Epithelial cell of proximal tubule (primary cell): ENCODE measurements around the gene CD59. TPM values are rescaled to one million over a fixed set of nuclear protein-coding genes. Genes with fewer than 3 reads are reported as not detected.
"Not testable (repeated sequence)": the region's sequence is repeated elsewhere in the genome, so short reads cannot be mapped to it uniquely, and the experiment has no call there.

Source experiments
- DNase-seq: peaks from one replicate; pipeline ENCODE4 v3.0.0-alpha.2; 2011; ENCODE audit warnings: low read depth
- H3K4me3 ChIP-seq: 2 replicates; pipeline ENCODE4 v1.5.1; 2011; ENCODE audit warnings: low read depth, mild to moderate bottlenecking, low read length
- total RNA-seq: library from RNA; depleted of rRNA; stranded (reverse); fragments of >200 nt; gene quantifications from 2 replicates; pipeline ENCODE4 v1.2.3, GENCODE V29; 2015
- TF ChIP-seq, protein P1 (sequence below): conservative IDR thresholded peaks from 2 replicates; pipeline ENCODE4 v1.5.1; 2012; ENCODE audit warnings: low read depth, mild to moderate bottlenecking, low read length

The CD59 gene
- total RNA-seq, 1 donor from 2014 or later = 615 TPM

DNA sequence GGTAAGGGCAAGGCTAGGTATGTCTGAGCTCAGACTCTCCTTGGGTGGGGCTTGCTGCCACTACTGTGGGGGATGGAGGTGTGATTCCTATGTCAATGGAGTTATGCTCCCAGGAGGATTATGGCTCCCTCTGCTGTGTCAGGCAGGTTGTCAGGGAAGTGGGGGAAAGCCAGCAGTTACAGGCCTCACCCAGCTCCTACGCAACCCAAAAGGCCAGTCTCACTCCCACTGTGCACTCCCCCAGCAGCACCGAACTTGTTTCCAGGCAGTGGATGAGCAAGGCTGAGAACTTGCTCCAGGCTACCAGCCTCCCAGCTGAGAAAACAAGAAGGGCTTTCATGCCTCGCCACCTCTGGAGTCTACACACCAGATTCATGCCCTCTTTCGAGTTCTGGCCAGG is 53.8 kb downstream of the CD59 start:
- no peak overlapping the region for H3K4me3 ChIP-seq
- TF ChIP-seq, protein P1, sequence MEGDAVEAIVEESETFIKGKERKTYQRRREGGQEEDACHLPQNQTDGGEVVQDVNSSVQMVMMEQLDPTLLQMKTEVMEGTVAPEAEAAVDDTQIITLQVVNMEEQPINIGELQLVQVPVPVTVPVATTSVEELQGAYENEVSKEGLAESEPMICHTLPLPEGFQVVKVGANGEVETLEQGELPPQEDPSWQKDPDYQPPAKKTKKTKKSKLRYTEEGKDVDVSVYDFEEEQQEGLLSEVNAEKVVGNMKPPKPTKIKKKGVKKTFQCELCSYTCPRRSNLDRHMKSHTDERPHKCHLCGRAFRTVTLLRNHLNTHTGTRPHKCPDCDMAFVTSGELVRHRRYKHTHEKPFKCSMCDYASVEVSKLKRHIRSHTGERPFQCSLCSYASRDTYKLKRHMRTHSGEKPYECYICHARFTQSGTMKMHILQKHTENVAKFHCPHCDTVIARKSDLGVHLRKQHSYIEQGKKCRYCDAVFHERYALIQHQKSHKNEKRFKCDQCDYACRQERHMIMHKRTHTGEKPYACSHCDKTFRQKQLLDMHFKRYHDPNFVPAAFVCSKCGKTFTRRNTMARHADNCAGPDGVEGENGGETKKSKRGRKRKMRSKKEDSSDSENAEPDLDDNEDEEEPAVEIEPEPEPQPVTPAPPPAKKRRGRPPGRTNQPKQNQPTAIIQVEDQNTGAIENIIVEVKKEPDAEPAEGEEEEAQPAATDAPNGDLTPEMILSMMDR = peak; percentile 5
- no peak for DNase-seq

- no peak overlapping the region for H3K4me3 ChIP-seq
- TF ChIP-seq, protein P1 = no peak
- DNase-seq = no peak
These were observed 54.2 kb downstream of the CD59 start for GRCh38 chr11:33682019-33682418.

GRCh38 chr11:33678616-33679015 is 57.6 kb downstream of the CD59 start:
- not testable (repeated sequence) for DNase-seq

GRCh38 chr11:33674035-33674814 is 62.0 kb downstream of the CD59 start:
- TF ChIP-seq, protein P1 = no peak
- H3K4me3 ChIP-seq = no peak overlapping the region
- DNase-seq = no peak

More at GRCh38 chr11:33678616-33679015, 57.6 kb downstream of the CD59 start:
- not testable (repeated sequence) for H3K4me3 ChIP-seq

GRCh38 chr11:33672273-33672672 is 64.0 kb downstream of the CD59 start:
- TF ChIP-seq, protein P1 = no peak

GRCh38 chr11:33670250-33671011 is 65.8 kb downstream of the CD59 start:
- TF ChIP-seq, protein P1 = no peak
- no peak overlapping the region for H3K4me3 ChIP-seq
- DNase-seq = no peak

More at GRCh38 chr11:33672273-33672672, 64.0 kb downstream of the CD59 start:
- no peak overlapping the region for H3K4me3 ChIP-seq
- DNase-seq = no peak

- DNase-seq = no peak
- H3K4me3 ChIP-seq = no peak overlapping the region
- TF ChIP-seq, protein P1 = no peak
These were observed 66.5 kb downstream of the CD59 start for GRCh38 chr11:33669598-33670249.
